ENCODE data around the gene SH2D2A.

- no peak for TF ChIP-seq EZH2 (IDR thresholded peaks at IDR 0.05; ENCODE audit: low read depth)
- TF ChIP-seq, protein P1, sequence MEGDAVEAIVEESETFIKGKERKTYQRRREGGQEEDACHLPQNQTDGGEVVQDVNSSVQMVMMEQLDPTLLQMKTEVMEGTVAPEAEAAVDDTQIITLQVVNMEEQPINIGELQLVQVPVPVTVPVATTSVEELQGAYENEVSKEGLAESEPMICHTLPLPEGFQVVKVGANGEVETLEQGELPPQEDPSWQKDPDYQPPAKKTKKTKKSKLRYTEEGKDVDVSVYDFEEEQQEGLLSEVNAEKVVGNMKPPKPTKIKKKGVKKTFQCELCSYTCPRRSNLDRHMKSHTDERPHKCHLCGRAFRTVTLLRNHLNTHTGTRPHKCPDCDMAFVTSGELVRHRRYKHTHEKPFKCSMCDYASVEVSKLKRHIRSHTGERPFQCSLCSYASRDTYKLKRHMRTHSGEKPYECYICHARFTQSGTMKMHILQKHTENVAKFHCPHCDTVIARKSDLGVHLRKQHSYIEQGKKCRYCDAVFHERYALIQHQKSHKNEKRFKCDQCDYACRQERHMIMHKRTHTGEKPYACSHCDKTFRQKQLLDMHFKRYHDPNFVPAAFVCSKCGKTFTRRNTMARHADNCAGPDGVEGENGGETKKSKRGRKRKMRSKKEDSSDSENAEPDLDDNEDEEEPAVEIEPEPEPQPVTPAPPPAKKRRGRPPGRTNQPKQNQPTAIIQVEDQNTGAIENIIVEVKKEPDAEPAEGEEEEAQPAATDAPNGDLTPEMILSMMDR (conservative IDR thresholded peaks at IDR 0.05), result no peak
These were observed 48.6 kb downstream of the SH2D2A start for GRCh38 chr1:156767879-156768604.

Measured in PC-9 (cell line).